HepG2 (cell line): ENCODE results near the gene ALG14. TPM values are rescaled to one million over a fixed set of nuclear protein-coding genes. Genes with fewer than 3 reads are reported as not detected.

Experiments
- CBX1 ChIP-seq: IDR thresholded peaks from one replicate; pipeline ENCODE4 v1.6.1; 2016; ENCODE audit warnings: antibody characterized with exemption, low read depth
- FOXC1 ChIP-seq: sonication (generic); formaldehyde crosslinking; IDR thresholded peaks from 2 replicates; pipeline ENCODE4 v1.8.0; 2022; ENCODE audit warnings: mild to moderate bottlenecking, missing genetic modification reagents, borderline replicate concordance
- KMT2A ChIP-seq: sonication (generic); formaldehyde crosslinking; IDR thresholded peaks from 2 replicates; pipeline ENCODE4 v1.4.0; 2020; ENCODE audit warnings: missing genetic modification reagents
- MEF2D ChIP-seq: sonication (generic); formaldehyde crosslinking; IDR thresholded peaks from 2 replicates; pipeline ENCODE4 v1.5.1; 2020; ENCODE audit warnings: mild to moderate bottlenecking, missing genetic modification reagents
- NR2F1 ChIP-seq, 2 experiments: fragments of 450-650 bp in 1 of 2; formaldehyde crosslinking in 1 of 2; IDR thresholded peaks; 2 replicates each; pipeline versions ENCODE4 v1.5.0 to v1.6.1; 2016 to 2020; ENCODE audit warnings: mild to moderate bottlenecking in 1 of 2, missing compliant biosample characterization in 1 of 2, missing genetic modification reagents in 1 of 2, moderate library complexity in 1 of 2
- REPIN1 ChIP-seq: sonication (generic); formaldehyde crosslinking; IDR thresholded peaks from 2 replicates; pipeline ENCODE4 v1.8.0; 2022; ENCODE audit warnings: missing genetic modification reagents, low read depth, mild to moderate bottlenecking, borderline replicate concordance
- TGIF2 ChIP-seq: IDR thresholded peaks from 2 replicates; pipeline ENCODE4 v1.6.1; 2016; ENCODE audit warnings: control low read depth, missing compliant biosample characterization
- ZNF121 ChIP-seq: sonication (generic); formaldehyde crosslinking; IDR thresholded peaks from 2 replicates; pipeline ENCODE4 v1.5.0; 2020; ENCODE audit warnings: mild to moderate bottlenecking, missing genetic modification reagents
- ZNF460 ChIP-seq: sonication (generic); formaldehyde crosslinking; IDR thresholded peaks from 2 replicates; pipeline ENCODE4 v1.5.1; 2020; ENCODE audit warnings: missing genetic modification reagents, mild to moderate bottlenecking, borderline replicate concordance
- ZNF530 ChIP-seq: sonication (generic); formaldehyde crosslinking; IDR thresholded peaks from 2 replicates; pipeline ENCODE4 v1.5.0; 2020; ENCODE audit warnings: low read depth, mild to moderate bottlenecking, missing genetic modification reagents
- ZNF615 ChIP-seq: sonication (generic); formaldehyde crosslinking; IDR thresholded peaks from 2 replicates; pipeline ENCODE4 v1.5.0; 2020; ENCODE audit warnings: mild to moderate bottlenecking, missing genetic modification reagents, borderline replicate concordance
- ZNF782 ChIP-seq: sonication (generic); formaldehyde crosslinking; IDR thresholded peaks from 2 replicates; pipeline ENCODE4 v1.4.0; 2020; ENCODE audit warnings: missing genetic modification reagents, mild to moderate bottlenecking, borderline replicate concordance
- polyA plus RNA-seq, 8 experiments: library from polyadenylated mRNA; depleted of rRNA in 3 of 8; stranded (reverse) in 7 of 8; unstranded in 1 of 8; fragments of >200 nt; fragmentation: Illumina TruSeq in 4 of 8; extraction: Trizol in 4 of 8; gene quantifications; 2 replicates each; pipeline versions ENCODE4 v1.2.1 to v1.2.3, GENCODE V29; 2011 to 2016; ENCODE audit warnings: low read depth in 4 of 8, missing spikeins in 1 of 8, mixed read lengths in 1 of 8; ENCODE audit not compliant: insufficient read depth in 1 of 8
- total RNA-seq, 5 experiments: library from RNA; depleted of rRNA; stranded (reverse); fragments of >200 nt; fragmentation: Illumina TruSeq; extraction: Trizol; gene quantifications; 2 replicates each; pipeline ENCODE4 v1.2.3, GENCODE V29; 2016; ENCODE audit warnings: low read depth in 1 of 5
- TF ChIP-seq, protein P1 (sequence below): sonication (generic); formaldehyde crosslinking; IDR thresholded peaks from 2 replicates; pipeline ENCODE4 v1.5.0; 2020; ENCODE audit warnings: mild to moderate bottlenecking, missing genetic modification reagents
- TF ChIP-seq, protein P2 (sequence below): sonication (generic); formaldehyde crosslinking; IDR thresholded peaks from 2 replicates; pipeline ENCODE4 v1.4.0; 2020; ENCODE audit warnings: mild to moderate bottlenecking, missing genetic modification reagents
- TF ChIP-seq, protein P3 (sequence below), 2 experiments: sonication (generic) in 1 of 2; formaldehyde crosslinking in 1 of 2; IDR thresholded peaks; 2 replicates each; pipeline versions ENCODE4 v1.4.0 to v1.6.1; 2018 to 2020; ENCODE audit warnings: missing genetic modification reagents in 2 of 2, borderline replicate concordance in 1 of 2, low read depth in 1 of 2, mild to moderate bottlenecking in 1 of 2, missing biosample characterization in 1 of 2
- TF ChIP-seq, protein P4 (sequence below): sonication (generic); IDR thresholded peaks from 2 replicates; pipeline ENCODE4 v1.6.1; 2016; ENCODE audit warnings: low read depth, borderline replicate concordance
- TF ChIP-seq, protein P5 (sequence below): sonication (generic); formaldehyde crosslinking; IDR thresholded peaks from 2 replicates; pipeline ENCODE4 v1.8.1; 2023; ENCODE audit warnings: mild to moderate bottlenecking, missing genetic modification reagents
- TF ChIP-seq, protein P6 (sequence below): sonication (generic); formaldehyde crosslinking; IDR thresholded peaks from 2 replicates; pipeline ENCODE4 v1.4.0; 2020; ENCODE audit warnings: missing genetic modification reagents, low read depth, mild to moderate bottlenecking, borderline replicate concordance

ALG14 gene
- total and polyA plus RNA-seq, 2 of the 13 experiments (the other 11 are each of a cell fraction or from before 2014, with no cell fraction given): 4.5 to 12.7 TPM

DNA sequence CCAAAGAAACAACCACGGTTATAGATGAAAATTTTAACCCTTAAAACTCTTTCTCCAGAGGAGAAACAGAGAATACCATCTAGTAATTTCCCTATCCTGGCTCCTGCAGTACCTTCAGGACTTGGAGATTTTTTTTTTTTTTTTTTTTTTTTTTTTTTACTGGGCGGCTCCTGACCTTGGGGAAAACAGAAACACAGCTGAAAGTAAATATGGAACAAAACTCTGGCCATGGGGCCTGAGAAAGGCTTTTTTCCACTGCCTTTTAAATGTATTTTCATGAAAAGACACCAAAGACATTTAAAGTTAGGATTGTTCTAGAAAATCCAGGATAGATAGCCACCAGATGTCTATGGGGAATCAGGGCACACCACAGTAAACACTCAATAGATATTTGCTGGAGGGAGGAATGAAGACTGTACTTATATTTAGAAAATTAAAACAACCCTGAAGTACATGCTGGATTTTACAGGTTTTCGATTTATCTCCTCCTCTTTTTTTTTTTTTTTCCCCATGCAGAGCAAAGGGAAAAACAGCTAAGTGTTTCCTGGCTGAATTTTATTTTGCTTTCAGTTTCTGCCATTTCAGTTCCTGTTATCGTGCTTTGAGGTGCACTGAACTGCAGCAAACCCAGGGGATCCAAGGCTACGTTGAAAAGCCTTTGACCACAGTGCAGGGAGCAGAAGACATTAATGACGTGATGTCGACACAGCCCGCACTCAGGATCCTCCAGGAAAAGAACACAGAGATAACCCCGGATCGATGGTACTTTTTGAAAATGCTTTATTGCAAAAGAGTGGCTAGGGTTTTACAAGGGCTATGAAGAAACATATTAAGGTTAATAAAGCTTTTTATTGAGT lies 110.1 kb downstream of the ALG14 start (continued):
- TF ChIP-seq, protein P1, sequence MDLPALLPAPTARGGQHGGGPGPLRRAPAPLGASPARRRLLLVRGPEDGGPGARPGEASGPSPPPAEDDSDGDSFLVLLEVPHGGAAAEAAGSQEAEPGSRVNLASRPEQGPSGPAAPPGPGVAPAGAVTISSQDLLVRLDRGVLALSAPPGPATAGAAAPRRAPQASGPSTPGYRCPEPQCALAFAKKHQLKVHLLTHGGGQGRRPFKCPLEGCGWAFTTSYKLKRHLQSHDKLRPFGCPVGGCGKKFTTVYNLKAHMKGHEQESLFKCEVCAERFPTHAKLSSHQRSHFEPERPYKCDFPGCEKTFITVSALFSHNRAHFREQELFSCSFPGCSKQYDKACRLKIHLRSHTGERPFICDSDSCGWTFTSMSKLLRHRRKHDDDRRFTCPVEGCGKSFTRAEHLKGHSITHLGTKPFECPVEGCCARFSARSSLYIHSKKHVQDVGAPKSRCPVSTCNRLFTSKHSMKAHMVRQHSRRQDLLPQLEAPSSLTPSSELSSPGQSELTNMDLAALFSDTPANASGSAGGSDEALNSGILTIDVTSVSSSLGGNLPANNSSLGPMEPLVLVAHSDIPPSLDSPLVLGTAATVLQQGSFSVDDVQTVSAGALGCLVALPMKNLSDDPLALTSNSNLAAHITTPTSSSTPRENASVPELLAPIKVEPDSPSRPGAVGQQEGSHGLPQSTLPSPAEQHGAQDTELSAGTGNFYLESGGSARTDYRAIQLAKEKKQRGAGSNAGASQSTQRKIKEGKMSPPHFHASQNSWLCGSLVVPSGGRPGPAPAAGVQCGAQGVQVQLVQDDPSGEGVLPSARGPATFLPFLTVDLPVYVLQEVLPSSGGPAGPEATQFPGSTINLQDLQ (CRISPR knock-in tag): no peak
- TF ChIP-seq ZNF530 (CRISPR knock-in tag): no peak
- no peak for TF ChIP-seq ZNF121 (CRISPR knock-in tag)
- TF ChIP-seq, protein P2, sequence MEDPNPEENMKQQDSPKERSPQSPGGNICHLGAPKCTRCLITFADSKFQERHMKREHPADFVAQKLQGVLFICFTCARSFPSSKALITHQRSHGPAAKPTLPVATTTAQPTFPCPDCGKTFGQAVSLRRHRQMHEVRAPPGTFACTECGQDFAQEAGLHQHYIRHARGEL: no peak
- TF ChIP-seq MEF2D (CRISPR knock-in tag): peak; percentile 70; the same call in 1 of the 2 replicates
- no peak for TF ChIP-seq FOXC1 (CRISPR knock-in tag)
- TF ChIP-seq NR2F1 (CRISPR knock-in tag; IDR thresholded peaks at IDR 0.05): peak; percentile 23 to 41; a peak in 2 of 4 replicates
- TF ChIP-seq TGIF2 (CRISPR knock-in tag): no peak
- TF ChIP-seq, protein P3, sequence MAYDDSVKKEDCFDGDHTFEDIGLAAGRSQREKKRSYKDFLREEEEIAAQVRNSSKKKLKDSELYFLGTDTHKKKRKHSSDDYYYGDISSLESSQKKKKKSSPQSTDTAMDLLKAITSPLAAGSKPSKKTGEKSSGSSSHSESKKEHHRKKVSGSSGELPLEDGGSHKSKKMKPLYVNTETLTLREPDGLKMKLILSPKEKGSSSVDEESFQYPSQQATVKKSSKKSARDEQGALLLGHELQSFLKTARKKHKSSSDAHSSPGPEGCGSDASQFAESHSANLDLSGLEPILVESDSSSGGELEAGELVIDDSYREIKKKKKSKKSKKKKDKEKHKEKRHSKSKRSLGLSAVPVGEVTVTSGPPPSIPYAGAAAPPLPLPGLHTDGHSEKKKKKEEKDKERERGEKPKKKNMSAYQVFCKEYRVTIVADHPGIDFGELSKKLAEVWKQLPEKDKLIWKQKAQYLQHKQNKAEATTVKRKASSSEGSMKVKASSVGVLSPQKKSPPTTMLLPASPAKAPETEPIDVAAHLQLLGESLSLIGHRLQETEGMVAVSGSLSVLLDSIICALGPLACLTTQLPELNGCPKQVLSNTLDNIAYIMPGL (CRISPR knock-in tag; IDR thresholded peaks at IDR 0.05; ENCODE audit: borderline replicate concordance in 1 of 2, low read depth in 1 of 2): 0 out of 4 replicates have a peak, but pooled peaks of 1 of the 2 experiments have one; percentile 30
- TF ChIP-seq ZNF782 (CRISPR knock-in tag): no peak
- TF ChIP-seq ZNF460 (CRISPR knock-in tag): no peak; the same call in 1 of the 2 replicates
- TF ChIP-seq, protein P4, sequence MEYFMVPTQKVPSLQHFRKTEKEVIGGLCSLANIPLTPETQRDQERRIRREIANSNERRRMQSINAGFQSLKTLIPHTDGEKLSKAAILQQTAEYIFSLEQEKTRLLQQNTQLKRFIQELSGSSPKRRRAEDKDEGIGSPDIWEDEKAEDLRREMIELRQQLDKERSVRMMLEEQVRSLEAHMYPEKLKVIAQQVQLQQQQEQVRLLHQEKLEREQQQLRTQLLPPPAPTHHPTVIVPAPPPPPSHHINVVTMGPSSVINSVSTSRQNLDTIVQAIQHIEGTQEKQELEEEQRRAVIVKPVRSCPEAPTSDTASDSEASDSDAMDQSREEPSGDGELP: peak; percentile 14; the same call in 1 of the 2 replicates
- TF ChIP-seq REPIN1 (CRISPR knock-in tag): peak; percentile 31; the same call in 1 of the 2 replicates
- peak; percentile 67 for TF ChIP-seq KMT2A
- TF ChIP-seq, protein P5, sequence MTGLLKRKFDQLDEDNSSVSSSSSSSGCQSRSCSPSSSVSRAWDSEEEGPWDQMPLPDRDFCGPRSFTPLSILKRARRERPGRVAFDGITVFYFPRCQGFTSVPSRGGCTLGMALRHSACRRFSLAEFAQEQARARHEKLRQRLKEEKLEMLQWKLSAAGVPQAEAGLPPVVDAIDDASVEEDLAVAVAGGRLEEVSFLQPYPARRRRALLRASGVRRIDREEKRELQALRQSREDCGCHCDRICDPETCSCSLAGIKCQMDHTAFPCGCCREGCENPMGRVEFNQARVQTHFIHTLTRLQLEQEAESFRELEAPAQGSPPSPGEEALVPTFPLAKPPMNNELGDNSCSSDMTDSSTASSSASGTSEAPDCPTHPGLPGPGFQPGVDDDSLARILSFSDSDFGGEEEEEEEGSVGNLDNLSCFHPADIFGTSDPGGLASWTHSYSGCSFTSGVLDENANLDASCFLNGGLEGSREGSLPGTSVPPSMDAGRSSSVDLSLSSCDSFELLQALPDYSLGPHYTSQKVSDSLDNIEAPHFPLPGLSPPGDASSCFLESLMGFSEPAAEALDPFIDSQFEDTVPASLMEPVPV (CRISPR knock-in tag): peak; percentile 36; the same call in 1 of the 2 replicates
- no peak for TF ChIP-seq CBX1
- TF ChIP-seq ZNF615: no peak
- TF ChIP-seq, protein P6, sequence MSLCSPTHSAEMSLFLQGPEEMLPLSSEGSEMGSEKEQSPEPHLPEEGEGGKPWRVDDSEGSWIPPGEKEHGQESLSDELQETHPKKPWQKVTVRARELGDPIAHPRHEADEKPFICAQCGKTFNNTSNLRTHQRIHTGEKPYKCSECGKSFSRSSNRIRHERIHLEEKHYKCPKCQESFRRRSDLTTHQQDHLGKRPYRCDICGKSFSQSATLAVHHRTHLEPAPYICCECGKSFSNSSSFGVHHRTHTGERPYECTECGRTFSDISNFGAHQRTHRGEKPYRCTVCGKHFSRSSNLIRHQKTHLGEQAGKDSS (CRISPR knock-in tag): 0 out of 2 replicates have a peak, but pooled peaks have one; percentile 42
